Activated CD8-positive, alpha-beta memory T cell treated with anti-CD3 and anti-CD28 coated beads, Interleukin-2, amount 50 U/mL, for 48 hours (primary cell): ENCODE measurements around the gene FAM114A1.
"Not testable (repeated sequence)": the region's sequence is repeated elsewhere in the genome, so short reads cannot be mapped to it uniquely, and the experiment has no call there.

Experiments used
- DNase-seq: peaks from one replicate; pipeline ENCODE4 v3.0.0-alpha.2; 2020

FAM114A1 gene

GRCh38 chr4:38940476-38940875 lies 72.9 kb downstream of the FAM114A1 start:
- DNase-seq = no peak

DNA sequence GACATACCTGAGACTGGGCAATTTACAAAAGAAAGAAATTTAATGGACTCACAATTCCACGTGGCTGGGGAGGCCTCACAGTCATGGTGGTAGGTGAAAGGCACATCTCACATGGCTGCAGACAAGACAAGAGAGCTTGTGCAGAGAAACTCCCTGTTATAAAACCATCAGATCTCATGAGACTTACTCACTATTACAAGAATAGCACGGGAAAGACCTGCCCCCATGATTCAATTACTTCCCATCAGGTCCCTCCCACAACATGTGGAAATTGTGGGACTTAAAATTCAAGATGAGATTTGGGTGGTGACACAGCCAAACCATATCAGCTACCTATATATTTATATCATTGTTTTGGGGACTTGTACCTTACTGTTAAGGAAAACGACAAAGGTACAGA lies 74.3 kb downstream of the FAM114A1 start:
- not testable (repeated sequence) for DNase-seq

DNA sequence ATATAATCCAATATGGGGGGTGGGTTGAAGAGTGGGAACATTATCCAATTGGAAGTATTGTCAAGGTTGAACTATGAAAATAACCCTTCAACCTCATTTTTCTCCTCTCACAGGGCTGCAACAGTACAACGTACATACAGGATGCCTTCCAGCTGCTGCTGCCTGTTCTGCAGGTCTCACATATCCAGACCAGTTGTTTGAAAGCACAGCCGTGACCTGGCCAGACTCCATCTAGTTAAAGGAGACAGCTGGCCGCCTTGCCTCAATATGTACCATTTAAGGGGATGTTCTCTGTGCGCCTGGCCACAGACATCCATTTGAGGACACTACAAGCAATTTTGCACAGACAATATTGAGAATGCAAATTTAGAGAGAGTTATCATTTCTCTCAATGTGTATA lies 75.7 kb downstream of the FAM114A1 start:
- no peak for DNase-seq

DNA sequence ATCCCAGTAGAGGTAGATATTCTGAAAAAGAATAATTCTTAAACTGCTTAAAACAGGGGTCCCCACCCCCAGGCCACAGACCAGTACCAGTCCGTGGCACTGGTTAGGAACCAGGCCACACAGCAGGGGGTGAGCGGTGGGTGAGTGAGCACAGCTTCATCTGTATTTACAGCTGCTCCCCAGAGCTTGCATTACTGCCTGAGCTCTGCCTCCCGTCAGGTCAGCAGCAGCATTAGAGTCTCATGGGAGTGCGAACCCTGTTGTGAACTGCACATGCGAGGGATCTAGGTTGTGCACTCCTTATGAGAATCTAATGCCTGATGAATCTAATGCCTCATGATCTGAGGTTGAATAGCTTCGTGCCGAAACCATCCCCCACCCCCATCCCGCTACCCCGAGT lies 76.8 kb downstream of the FAM114A1 start:
- no peak for DNase-seq

GRCh38 chr4:38946919-38947318 lies 79.3 kb downstream of the FAM114A1 start:
- no peak for DNase-seq

DNA sequence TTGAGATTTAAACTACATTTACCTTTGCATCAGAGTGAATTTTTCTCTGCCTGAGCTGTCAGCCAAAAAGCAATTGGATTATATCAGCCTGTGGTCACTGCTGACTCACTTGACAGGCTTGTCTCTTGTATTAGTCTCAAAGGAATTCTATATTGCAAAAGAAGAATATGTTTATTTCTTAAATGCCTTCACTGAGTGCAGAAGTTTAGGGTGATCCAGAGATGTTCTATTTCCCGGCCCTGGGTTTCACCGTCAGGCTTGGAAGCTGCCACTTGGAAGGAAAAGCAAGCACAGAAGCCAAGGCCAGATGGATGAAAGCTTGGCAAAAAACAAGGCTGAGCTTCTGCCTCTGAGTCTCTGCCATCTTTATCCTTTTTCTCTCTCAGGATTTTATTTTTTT lies 80.9 kb downstream of the FAM114A1 start:
- no peak for DNase-seq

- DNase-seq = no peak
These were observed 81.9 kb downstream of the FAM114A1 start for GRCh38 chr4:38949411-38950051.

GRCh38 chr4:38950159-38950558 lies 82.6 kb downstream of the FAM114A1 start:
- no peak for DNase-seq

DNA sequence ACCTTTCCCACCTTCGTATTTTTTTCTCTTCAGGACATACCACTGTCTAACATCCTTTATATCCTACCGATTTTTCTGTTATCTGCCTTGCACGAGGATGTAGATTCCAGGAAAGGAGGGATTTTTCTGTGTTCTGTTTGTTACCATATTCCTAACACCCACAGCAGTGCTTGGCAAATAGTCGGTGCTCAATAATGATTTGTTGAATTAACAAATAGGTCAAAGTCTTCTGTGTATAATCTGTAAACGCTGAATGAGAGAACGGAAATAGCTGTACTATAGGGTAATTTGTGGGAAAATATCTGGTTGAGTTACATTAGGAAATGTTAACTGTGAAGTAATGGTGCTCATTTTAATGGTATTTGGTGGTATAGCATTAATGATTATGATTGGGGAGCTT lies 83.1 kb downstream of the FAM114A1 start:
- no peak for DNase-seq

DNA sequence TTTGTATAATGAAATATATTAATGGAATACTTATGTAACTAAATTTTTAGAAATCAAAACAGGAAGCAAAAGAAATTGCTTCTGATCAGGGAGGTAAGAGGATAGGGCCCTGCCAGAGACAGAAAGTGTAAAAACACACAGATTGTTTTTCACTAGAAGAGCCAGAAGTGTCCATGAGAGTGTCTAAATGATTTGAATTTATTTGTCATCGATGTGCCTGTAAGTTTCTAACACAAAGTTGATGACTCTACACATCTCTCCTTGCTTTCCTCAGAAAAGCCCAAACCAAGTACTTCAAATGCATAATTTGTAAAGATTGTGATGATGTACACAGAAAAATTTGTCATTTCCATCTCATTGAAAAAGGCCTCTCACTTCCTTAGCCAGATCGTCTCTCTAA lies 84.0 kb downstream of the FAM114A1 start:
- no peak for DNase-seq

- no peak for DNase-seq
These were observed 84.4 kb downstream of the FAM114A1 start for GRCh38 chr4:38952017-38952416.

DNA sequence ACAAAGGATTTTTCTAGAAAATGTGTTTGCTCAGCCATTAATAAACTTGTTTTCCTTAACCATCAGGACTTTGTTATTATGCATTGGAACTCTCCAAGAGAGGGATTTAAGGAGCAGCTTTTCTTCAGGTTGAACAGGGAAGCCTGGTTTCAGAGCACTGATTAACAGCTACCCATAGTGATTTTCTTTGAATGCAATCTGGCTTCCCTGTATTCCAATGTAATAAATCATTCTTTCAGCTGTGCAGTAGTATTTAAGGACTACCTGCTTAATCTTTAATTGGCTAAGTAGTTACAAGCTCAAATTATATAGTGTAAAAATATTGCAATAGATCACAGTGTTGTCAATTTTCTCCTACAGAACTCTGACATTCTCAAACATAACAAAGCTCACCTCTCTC lies 87.1 kb downstream of the FAM114A1 start:
- no peak for DNase-seq

GRCh38 chr4:38955957-38956356 lies 88.4 kb downstream of the FAM114A1 start:
- no peak for DNase-seq

GRCh38 chr4:38957261-38957815 lies 89.7 kb downstream of the FAM114A1 start:
- no peak for DNase-seq

GRCh38 chr4:38957893-38958292 lies 90.3 kb downstream of the FAM114A1 start:
- no peak for DNase-seq

GRCh38 chr4:38958453-38959190 lies 91.0 kb downstream of the FAM114A1 start:
- DNase-seq = no peak

DNA sequence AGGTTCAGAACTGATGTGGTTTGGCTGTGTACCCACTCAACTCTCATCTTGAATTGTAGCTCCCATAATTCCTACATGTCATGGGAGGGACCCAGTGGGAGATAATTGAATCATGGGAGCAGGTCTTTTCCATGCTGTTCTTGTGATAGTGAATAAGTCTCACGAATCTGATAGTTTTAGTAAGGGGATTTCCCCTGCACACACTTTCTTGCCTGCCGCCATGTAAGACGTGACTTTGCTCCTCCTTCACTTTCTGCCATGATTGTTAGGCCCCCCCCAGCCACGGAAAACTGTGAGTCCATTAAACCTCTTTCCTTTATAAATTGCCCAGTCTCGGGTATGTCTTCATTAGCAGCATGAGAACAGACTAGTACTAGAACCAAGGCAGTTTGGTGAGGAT lies 91.6 kb downstream of the FAM114A1 start:
- DNase-seq = not testable (repeated sequence)

DNA sequence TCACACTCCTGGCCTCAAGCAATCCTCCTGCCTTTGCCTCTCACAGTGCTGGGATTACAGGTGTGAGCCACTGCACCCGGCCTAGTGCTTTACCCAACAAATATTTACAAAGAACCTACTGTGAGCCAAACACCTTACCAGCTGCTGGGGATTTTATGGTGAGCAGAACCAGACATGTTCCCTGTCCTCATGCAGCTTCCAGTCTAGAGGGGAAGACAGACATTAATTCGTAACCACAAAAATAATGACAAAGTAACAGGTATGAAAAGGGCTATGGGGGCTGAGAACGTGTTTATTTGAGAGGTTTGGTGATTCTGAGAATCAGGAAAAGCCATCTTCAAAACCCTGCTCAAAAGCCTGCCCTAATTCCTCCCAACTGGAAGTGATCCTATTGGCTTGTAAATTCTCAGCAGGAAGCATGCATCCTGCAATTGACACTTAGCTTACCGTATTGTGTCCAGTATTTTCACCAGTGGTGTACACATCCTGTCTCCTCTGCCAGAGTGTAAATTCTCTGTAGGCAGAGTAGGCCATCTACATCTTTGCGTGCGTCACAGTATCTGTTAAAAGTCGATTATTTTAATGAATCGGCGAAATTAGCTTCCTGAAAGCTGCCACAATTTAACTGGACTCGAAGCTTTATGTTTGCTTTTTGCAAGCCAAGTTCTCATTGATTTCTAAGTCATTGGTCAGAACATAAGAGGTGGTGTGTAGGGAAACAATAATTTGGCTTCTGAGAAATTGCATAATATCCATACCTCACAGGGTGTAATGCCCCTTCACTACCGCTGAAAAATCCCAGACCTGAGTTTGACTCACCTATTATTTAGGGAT lies 97.6 kb downstream of the FAM114A1 start:
- no peak for DNase-seq

DNA sequence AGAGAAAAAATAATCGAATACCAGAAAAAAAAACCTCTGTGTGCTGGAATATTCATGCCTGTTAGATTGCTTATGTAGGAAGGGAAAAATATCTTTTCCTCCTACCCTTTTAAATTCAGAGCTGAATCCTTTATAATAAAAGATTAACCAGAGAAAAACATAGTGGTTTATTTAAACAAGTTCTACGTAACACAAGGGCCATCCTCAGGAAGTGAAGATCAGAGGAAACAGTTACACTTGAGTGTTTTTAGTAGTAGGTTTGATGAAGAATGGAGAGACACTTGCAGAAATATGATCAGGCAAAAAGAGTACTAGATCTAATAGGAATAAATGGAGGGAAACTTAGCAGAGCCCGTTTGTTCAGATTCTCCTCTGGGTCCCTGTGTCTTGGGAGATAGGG lies 98.3 kb downstream of the FAM114A1 start:
- no peak for DNase-seq

GRCh38 chr4:38967260-38968095 lies 99.9 kb downstream of the FAM114A1 start:
- no peak for DNase-seq

DNA sequence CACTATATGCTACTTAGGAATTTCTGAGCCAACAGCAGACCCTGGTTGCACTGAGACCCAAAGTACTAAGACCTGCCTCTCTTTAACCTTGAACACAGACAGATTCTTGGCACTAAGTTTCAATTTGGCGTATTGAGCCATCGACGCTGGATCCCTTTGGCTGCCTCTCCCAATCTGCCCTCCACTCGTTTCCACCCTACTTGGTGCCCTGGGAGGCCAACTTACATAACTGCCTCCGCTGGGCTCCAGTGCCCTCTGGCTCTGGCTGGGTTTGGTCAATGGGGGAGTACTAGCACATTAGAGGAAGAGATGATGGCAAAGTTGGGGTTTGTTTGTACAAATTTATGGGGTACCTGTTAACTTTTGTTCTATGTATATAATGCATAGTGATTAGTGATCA lies 101.1 kb downstream of the FAM114A1 start:
- no peak for DNase-seq

GRCh38 chr4:38976308-38976707 lies 108.7 kb downstream of the FAM114A1 start:
- DNase-seq = no peak

GRCh38 chr4:38979081-38979480 lies 111.5 kb downstream of the FAM114A1 start:
- DNase-seq = no peak
